Osteocyte (in vitro differentiated cells): Measurements from ENCODE around the gene CSE1L. TPM values are rescaled to one million over a fixed set of nuclear protein-coding genes. Genes with fewer than 3 reads are reported as not detected.
A peak's percentile ranks its signal among the peaks of the same experiment; 100 is the strongest.
"Not testable (repeated sequence)": the region's sequence is repeated elsewhere in the genome, so short reads cannot be mapped to it uniquely, and the experiment has no call there.

Source experiments
- DNase-seq: peaks from one replicate; pipeline ENCODE4 v3.0.0; 2021; ENCODE audit warnings: mixed read lengths; ENCODE audit not compliant: unreplicated experiment; ENCODE audit errors: extremely low spot score
- H3K27ac Mint-ChIP-seq: one replicate; pipeline ENCODE4 v1.8.0; 2021; ENCODE audit warnings: mild to moderate bottlenecking, mixed read lengths; ENCODE audit not compliant: unreplicated experiment
- H3K27me3 Mint-ChIP-seq: one replicate; pipeline ENCODE4 v1.8.0; 2021; ENCODE audit warnings: mixed read lengths; ENCODE audit not compliant: unreplicated experiment
- H3K36me3 Mint-ChIP-seq: one replicate; pipeline ENCODE4 v1.8.0; 2021; ENCODE audit warnings: mixed read lengths; ENCODE audit not compliant: unreplicated experiment
- H3K4me1 Mint-ChIP-seq: one replicate; pipeline ENCODE4 v1.8.0; 2021; ENCODE audit warnings: mixed read lengths; ENCODE audit not compliant: unreplicated experiment
- H3K4me3 Mint-ChIP-seq: one replicate; pipeline ENCODE4 v1.8.0; 2021; ENCODE audit warnings: mild to moderate bottlenecking, moderate library complexity, mixed read lengths; ENCODE audit not compliant: unreplicated experiment
- H3K9me3 Mint-ChIP-seq: one replicate; pipeline ENCODE4 v1.8.0; 2021; ENCODE audit warnings: mixed read lengths; ENCODE audit not compliant: unreplicated experiment
- total RNA-seq: library from RNA; stranded (reverse); gene quantifications from 2 replicates; pipeline ENCODE4 v1.2.1, GENCODE V29; 2021
- TF ChIP-seq, protein P1 (sequence below): fragments of 200-600 bp; sonication (generic); IDR thresholded peaks from 2 replicates; pipeline ENCODE4 v1.5.0; 2021; ENCODE audit warnings: antibody characterized with exemption, mild to moderate bottlenecking, moderate library complexity

CSE1L gene
- total RNA-seq, 1 donor from 2014 or later: 49.0 TPM

DNA sequence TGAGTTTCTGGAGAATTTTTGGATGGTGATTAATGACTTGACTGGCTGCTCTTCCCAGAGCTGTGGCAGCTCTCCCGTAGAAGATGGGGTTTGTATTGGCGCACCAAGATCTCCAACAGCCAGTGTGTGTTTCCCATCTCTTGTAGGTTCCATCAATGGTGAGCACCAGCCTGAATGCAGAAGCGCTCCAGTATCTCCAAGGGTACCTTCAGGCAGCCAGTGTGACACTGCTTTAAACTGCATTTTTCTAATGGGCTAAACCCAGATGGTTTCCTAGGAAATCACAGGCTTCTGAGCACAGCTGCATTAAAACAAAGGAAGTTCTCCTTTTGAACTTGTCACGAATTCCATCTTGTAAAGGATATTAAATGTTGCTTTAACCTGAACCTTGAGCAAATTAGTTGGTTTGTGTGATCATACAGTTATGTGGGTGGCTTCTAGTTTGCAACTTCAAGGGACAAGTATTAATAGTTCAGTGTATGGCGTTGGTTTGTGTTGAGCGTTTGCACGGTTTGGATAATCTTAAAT is 50.2 kb downstream of the CSE1L start:
- H3K4me1 Mint-ChIP-seq: peaks cover 4% of the 10 kb centered on the region
- no peak overlapping the region for H3K4me3 Mint-ChIP-seq
- TF ChIP-seq, protein P1, sequence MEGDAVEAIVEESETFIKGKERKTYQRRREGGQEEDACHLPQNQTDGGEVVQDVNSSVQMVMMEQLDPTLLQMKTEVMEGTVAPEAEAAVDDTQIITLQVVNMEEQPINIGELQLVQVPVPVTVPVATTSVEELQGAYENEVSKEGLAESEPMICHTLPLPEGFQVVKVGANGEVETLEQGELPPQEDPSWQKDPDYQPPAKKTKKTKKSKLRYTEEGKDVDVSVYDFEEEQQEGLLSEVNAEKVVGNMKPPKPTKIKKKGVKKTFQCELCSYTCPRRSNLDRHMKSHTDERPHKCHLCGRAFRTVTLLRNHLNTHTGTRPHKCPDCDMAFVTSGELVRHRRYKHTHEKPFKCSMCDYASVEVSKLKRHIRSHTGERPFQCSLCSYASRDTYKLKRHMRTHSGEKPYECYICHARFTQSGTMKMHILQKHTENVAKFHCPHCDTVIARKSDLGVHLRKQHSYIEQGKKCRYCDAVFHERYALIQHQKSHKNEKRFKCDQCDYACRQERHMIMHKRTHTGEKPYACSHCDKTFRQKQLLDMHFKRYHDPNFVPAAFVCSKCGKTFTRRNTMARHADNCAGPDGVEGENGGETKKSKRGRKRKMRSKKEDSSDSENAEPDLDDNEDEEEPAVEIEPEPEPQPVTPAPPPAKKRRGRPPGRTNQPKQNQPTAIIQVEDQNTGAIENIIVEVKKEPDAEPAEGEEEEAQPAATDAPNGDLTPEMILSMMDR: no peak
- DNase-seq: no peak
- H3K36me3 Mint-ChIP-seq: peaks cover 39% of the 10 kb centered on the region
- no peak overlapping the region for H3K27ac Mint-ChIP-seq
- no peaks in the 10 kb centered on the region for H3K9me3 Mint-ChIP-seq
- no peaks in the 10 kb centered on the region for H3K27me3 Mint-ChIP-seq

DNA sequence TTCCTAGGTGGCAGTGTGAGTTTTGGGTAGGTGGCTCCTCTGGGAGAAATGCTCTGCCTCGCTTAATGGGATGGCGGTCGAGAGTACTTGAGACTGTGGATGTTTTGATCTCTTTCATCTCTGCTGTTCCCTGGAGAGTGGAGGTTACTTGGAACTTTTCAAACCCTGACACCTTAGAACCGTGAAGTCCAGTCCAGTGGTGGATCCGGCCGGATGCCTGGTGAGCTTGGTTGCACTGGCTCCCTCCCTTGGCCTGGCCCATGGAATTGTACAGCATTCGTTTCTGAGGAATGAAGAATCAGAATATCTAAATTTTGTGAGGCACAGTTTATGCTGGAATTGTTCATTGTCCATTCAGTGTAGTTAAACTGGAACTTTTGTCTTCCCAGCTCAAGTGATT is 51.0 kb downstream of the CSE1L start:
- TF ChIP-seq, protein P1: no peak
- no peak overlapping the region for H3K27ac Mint-ChIP-seq
- no peaks in the 10 kb centered on the region for H3K9me3 Mint-ChIP-seq
- H3K4me1 Mint-ChIP-seq: peaks cover 6% of the 10 kb centered on the region
- no peak overlapping the region for H3K4me3 Mint-ChIP-seq
- H3K36me3 Mint-ChIP-seq: peaks cover 42% of the 10 kb centered on the region
- DNase-seq: no peak
- H3K27me3 Mint-ChIP-seq: no peaks in the 10 kb centered on the region

DNA sequence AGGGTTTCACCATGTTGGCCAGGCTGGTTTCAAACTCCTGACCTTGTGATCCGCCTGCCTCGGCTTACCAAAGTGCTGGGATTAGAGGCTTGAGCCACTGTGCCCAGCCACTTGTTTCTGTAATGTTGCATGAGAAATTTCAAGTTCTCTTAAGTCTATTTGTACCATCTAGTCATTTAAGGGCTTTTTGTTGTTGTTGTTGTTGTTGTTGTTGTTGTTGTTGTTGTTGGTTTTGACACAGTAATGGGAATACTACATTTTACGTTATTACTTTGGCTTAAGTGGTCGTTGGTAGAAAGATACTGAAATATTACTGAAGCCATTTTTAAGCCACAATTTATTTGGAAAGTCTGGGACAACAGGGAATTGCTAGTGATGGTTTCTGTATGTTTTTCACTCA is 52.0 kb downstream of the CSE1L start:
- Mint-ChIP-seq H3K4me3 (no peak overlapping the region), H3K27me3 (no peaks in the 10 kb centered on the region), H3K27ac (no peak overlapping the region), H3K9me3 (no peaks in the 10 kb centered on the region), H3K36me3 (peaks cover 48% of the 10 kb centered on the region), H3K4me1 (peaks cover 6% of the 10 kb centered on the region)
- TF ChIP-seq, protein P1: no peak
- no peak for DNase-seq

DNA sequence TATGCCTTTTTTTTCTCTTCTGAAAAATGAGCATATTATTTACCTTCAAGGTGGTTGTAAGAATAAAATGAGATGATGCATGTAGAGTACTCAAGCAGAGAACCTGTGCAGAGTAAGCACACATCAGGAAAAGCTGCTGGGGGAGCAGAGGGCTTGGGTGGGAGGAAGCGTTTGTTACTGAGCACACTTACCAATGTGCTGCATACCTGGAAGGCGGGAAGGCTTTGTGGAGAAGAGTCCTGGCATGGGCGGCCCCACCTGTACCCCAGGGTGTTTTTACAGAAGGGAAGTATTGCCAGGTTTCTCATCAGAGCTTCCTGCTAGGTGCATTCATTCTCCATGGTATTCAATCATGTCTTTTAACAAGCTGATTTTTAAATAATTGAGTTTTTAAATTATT is 52.9 kb downstream of the CSE1L start:
- Mint-ChIP-seq H3K4me1 (peaks cover 6% of the 10 kb centered on the region), H3K36me3 (peaks cover 53% of the 10 kb centered on the region), H3K27me3 (no peaks in the 10 kb centered on the region), H3K27ac (no peak overlapping the region), H3K9me3 (no peaks in the 10 kb centered on the region), H3K4me3 (no peak overlapping the region)
- DNase-seq: no peak
- TF ChIP-seq, protein P1: no peak

DNA sequence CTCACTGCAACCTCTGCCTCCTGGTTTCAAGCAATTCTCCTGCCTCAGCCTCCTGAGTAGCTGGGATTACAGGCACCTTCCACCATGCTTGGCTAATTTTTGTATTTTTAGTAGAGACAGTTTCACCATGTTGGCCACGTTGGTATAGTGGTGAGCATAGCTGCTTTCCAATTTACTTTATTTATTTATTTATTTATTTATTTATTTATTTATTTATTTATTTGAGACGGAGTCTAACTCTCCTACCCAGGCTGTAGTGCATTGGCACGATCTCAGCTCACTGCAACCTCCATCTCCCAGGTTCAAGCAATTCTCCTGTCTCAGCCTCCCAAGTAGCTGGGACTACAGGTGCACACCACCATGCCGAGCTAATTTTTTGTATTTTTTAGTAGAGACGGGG is 54.2 kb downstream of the CSE1L start:
- not testable (repeated sequence) for H3K27me3 Mint-ChIP-seq, H3K9me3 Mint-ChIP-seq, H3K4me3 Mint-ChIP-seq, H3K4me1 Mint-ChIP-seq, DNase-seq, H3K27ac Mint-ChIP-seq
- H3K36me3 Mint-ChIP-seq: peaks cover 48% of the 10 kb centered on the region

DNA sequence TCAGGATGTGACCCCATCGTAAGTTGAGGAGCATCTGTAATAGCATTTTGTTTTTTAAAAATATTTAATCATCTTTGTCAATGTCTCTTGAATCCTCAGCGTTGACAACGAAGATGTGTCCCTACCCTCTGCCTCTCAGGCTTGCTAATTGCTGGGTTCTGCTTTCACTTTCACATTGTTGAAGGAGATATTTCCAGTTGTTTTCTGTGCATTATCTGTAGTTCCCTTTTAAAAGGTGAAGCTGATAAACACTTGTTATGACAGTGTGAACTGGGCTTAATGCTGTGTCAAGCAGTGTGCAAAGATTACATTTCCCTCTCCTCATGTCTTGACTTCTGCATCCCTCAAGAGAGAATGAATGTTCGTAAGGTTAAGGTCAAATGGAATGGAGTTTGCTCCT is 54.9 kb downstream of the CSE1L start:
- DNase-seq: no peak
- Mint-ChIP-seq H3K4me1 (peaks cover 6% of the 10 kb centered on the region), H3K9me3 (no peaks in the 10 kb centered on the region), H3K27me3 (no peaks in the 10 kb centered on the region), H3K27ac (peak overlapping the region; percentile 57), H3K4me3 (no peak overlapping the region), H3K36me3 (peaks cover 46% of the 10 kb centered on the region)
- TF ChIP-seq, protein P1: no peak
